GM18873 (cell line): Measurements from ENCODE around the gene KPNA2.

Experiments used
- ATAC-seq: cut with Tn5 transposase; IDR thresholded peaks from one replicate; pipeline ENCODE4 v1.9.1; 2021; ENCODE audit warnings: mild to moderate bottlenecking, moderate library complexity, moderate number of reproducible peaks; ENCODE audit not compliant: unreplicated experiment, low FRiP score

The KPNA2 gene

DNA sequence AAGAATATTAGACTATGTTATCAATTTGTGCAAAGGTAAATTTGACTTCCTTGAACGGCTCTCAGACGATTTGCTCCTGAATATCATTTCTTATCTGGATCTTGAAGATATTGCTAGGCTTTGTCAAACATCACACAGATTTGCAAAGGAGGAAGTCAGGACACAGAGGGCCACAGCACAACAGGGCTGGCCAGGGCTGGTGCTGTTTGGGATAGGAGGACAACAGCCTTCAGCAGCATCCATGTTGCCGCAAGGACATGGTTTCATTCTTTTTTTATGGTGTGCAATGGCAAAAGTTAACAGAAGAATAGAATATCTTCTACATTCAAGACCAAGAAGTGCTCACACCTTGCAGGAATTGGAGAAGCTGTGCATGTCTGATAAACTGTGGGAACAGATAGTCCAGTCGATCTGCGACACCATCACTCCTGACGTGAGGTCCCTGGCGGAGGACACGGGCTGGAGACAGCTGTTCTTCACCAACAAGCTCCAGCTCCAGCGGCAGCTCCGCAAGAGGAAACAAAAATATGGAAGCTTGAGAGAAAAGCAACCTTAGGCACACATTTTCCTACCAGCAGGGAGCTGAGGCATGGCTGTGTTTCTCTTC lies 59.8 kb downstream of the KPNA2 start:
- ATAC-seq = no peak

DNA sequence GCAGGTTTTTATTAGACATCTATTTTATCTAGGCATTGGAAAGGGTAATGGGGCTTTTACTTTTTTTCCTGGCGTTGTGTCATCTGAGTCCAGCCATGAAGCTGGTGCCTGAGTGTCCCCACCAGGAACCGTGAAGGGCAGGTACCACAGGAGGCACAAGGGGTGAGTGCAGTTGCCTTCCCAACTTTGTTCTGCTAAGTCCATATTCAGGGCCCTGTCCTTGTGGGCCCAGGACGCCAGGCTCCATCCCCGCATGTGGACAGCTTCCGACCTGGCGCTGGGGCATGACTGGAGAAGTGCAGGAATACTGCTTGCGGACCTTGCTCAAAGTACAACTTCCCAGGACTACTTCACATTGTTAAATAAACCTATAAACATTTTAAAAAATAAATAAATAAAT lies 60.6 kb downstream of the KPNA2 start:
- no peak for ATAC-seq
